Lower leg skin (tissue), 4 donors: ENCODE data around the gene VPS4B. TPM values are rescaled to one million over a fixed set of nuclear protein-coding genes. Genes with fewer than 3 reads are reported as not detected.

Experiments used
- DNase-seq, 2 donors: peaks; one replicate each; pipeline ENCODE4 v3.0.0-alpha.2; 2019; ENCODE audit warnings: low spot score in 2 of 2
- H3K4me3 ChIP-seq: fragments of 200-600 bp; sonication (generic); 2 replicates; pipeline ENCODE4 v1.5.1; 2017; ENCODE audit warnings: mild to moderate bottlenecking, low read depth; ENCODE audit not compliant: poor library complexity, severe bottlenecking
- POLR2A ChIP-seq, 2 donors: fragments of 450-650 bp; IDR thresholded peaks; one replicate each; pipeline ENCODE4 v1.6.1; 2016 to 2017; ENCODE audit warnings: antibody characterized with exemption in 2 of 2, mild to moderate bottlenecking in 1 of 2, moderate library complexity in 1 of 2
- WGBS, 2 donors: methylation state at CpG; one replicate each; pipeline ENCODE4 v1.1.5; 2018; 5-methylcytosine and 5-hydroxymethylcytosine counted together
- intact Hi-C: fragments of 100-400 bp; cut with DNase I; formaldehyde crosslinking; loops from one replicate; pipeline ENCODE4 v1.15.0; 2023; ENCODE audit warnings: low total_unique reads
- total RNA-seq, 4 donors: library from RNA; depleted of rRNA; stranded (reverse); fragments of >200 nt; gene quantifications; one replicate each; pipeline ENCODE4 v1.1.0, GENCODE V29; 2016
- TF ChIP-seq, protein P1 (sequence below), 3 donors: fragments of 450-650 bp; IDR thresholded peaks; one replicate each; pipeline ENCODE4 v1.5.1; 2016; ENCODE audit warnings: antibody characterized with exemption in 3 of 3, mild to moderate bottlenecking in 3 of 3, moderate library complexity in 2 of 3

The VPS4B gene
- 10 to 100 TPM; 43.6 to 59.6 (median 52.4) TPM for total RNA-seq

DNA sequence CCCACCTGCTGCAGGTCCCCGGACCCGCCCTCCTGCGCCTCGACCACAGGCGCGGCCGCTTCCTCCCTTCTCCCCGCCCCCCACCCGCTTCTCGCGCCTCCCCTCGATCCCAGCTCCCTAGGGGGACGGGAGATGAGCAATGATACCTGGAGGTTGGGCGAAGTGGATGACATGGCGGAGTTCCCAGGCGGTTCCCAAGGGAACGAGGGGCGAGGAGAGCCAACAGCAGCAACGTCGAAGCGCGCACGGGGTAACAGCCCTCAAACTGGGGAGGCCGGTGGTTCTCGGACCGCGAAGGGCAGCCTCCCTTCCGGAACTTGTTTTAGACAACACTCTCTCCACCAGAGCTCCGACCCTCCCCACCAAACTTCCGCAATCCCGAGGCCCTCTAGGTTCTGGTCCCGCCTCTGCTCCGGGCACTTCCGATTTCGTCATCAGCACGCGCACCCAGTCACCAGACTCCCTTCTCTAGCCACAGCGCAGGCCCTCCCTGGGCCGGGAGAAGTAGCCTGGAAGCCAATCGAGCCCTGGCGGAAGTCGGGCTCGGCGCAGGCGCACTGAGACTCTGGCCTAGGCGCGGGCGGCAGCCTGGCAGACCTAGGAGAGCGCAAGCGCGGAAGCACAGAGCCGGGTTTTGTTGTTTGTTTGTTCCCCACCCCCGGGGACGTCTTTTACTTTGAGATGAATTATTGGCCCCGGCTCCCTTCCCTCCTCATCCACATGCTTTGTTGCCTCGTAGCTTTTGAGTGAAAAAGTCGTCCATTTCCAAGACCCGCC is at the start of gene VPS4B:
VPS4B (minus strand) TSS at position 390 of the 777 bp plus-strand sequence; CDS start at position 173, 217 bp downstream.
- TF ChIP-seq, protein P1, sequence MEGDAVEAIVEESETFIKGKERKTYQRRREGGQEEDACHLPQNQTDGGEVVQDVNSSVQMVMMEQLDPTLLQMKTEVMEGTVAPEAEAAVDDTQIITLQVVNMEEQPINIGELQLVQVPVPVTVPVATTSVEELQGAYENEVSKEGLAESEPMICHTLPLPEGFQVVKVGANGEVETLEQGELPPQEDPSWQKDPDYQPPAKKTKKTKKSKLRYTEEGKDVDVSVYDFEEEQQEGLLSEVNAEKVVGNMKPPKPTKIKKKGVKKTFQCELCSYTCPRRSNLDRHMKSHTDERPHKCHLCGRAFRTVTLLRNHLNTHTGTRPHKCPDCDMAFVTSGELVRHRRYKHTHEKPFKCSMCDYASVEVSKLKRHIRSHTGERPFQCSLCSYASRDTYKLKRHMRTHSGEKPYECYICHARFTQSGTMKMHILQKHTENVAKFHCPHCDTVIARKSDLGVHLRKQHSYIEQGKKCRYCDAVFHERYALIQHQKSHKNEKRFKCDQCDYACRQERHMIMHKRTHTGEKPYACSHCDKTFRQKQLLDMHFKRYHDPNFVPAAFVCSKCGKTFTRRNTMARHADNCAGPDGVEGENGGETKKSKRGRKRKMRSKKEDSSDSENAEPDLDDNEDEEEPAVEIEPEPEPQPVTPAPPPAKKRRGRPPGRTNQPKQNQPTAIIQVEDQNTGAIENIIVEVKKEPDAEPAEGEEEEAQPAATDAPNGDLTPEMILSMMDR (IDR thresholded peaks at IDR 0.05): no peak
- peak in 1 of 2 donors; percentile 59 for TF ChIP-seq POLR2A (IDR thresholded peaks at IDR 0.05)
- H3K4me3 ChIP-seq: peak within 1 kb of the TSS; percentile 99
- peak; percentile 99 to 100 for DNase-seq
- WGBS, 2 donors: 0% methylated on average over 58 of the region's 58 CpGs
- intact Hi-C loops: loop anchor here (10.0 kb wide), 1 partner anchor 77 kb away; no protein-coding TSS in a partner anchor

DNA sequence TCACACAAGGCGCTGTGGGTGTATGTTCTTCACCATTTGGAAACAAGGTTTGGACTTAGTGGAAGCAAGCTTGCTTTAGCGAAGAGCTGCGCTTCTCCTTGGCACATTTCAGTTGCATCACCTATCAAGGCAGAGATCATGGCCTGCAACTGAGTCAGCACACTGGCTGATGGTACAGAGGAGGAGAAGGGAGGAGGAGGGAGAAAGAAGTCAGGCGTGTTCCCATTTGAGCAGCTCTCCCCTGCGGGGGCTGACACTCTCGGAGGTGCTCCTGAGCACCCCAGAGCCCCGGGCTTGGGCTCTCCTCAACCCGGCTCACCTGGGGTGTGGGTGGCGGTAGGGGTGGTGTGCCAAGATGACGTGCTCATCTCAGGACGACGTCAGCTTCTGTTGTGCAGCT is 48.5 kb upstream of the VPS4B start:
- intact Hi-C loops: no loop called here
- WGBS, 2 donors: 51 to 55% methylated on average over 12 of the region's 12 CpGs
- TF ChIP-seq POLR2A (IDR thresholded peaks at IDR 0.05): no peak
- TF ChIP-seq, protein P1 (IDR thresholded peaks at IDR 0.05): no peak
- DNase-seq: peak in 1 of 2 donors; percentile 87
- H3K4me3 ChIP-seq: no peak overlapping the region

DNA sequence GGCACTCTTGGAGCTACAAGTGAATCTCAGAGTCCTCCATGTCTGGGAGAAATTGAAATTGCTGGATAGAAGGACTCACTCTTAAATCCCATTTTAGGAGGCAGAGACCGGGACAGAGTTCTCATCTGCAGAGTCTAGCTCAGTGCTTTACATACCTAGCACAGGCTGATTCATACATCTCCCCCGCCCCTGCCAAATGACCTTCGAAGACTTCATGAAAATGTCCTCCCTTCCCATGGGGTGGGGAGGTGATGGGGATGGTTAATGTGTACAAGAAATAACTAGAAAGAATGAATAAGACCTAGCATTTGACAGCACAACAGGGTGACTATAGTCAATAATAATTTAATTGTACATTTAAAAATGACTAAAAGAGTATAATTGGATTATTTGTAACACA is 46.3 kb upstream of the VPS4B start:
- intact Hi-C loops: no loop called here
- no peak overlapping the region for H3K4me3 ChIP-seq
- 84 to 95% methylated on average over 3 of the region's 3 CpGs for WGBS, 2 donors
- TF ChIP-seq POLR2A (IDR thresholded peaks at IDR 0.05): no peak
- TF ChIP-seq, protein P1 (IDR thresholded peaks at IDR 0.05): no peak
- DNase-seq: no peak

DNA sequence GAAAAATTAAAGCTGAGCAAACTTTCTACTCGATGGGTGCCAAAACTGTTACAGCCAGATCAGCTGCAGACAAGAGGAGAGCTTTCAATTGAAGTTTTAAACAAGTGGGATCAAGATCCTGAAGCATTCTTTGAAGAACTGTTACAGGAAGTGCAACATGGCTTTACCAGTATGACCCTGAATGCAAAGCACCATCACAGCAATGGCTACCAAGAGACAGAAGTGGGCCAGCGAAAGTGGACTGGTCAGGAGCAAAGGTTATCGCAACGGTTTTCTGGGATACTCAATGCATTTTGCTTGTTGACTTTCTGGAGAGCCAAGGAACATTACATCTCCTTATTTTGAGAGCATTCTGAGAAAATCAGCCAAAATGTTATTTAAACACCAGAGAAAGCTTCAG is 45.4 kb upstream of the VPS4B start:
- TF ChIP-seq POLR2A (IDR thresholded peaks at IDR 0.05): no peak
- TF ChIP-seq, protein P1 (IDR thresholded peaks at IDR 0.05): no peak
- intact Hi-C loops: no loop called here
- WGBS, 2 donors: 83 to 88% methylated on average over 4 of the region's 4 CpGs
- DNase-seq: no peak
- H3K4me3 ChIP-seq: no peak overlapping the region

DNA sequence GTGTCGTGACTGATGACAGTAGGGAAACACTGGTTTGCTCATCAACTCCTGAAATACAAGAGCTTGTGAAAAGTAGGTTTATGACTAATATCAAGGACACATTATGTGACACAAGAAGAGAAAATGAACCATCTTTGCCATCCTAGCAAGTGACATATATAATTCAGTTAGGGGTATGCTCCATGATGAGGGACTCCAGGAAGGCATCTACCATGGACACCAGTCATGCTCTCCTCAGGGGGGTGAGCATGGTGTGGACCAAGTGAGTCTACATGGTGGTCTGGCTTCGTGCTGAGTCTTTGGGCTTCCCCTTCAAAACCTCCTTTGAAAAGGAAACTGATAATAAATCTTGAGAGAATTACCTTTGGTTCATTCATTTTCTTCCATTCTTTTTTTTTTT is 42.8 kb upstream of the VPS4B start:
- 73 to 77% methylated on average over 2 of the region's 2 CpGs for WGBS, 2 donors
- DNase-seq: no peak
- intact Hi-C loops: no loop called here
- H3K4me3 ChIP-seq: no peak overlapping the region
- no peak for TF ChIP-seq POLR2A (IDR thresholded peaks at IDR 0.05)
- TF ChIP-seq, protein P1 (IDR thresholded peaks at IDR 0.05): no peak
